ENCODE measurements around the gene OR8H2. TPM values are rescaled to one million over a fixed set of nuclear protein-coding genes. Genes with fewer than 3 reads are reported as not detected.
A peak's percentile ranks its signal among the peaks of the same experiment; 100 is the strongest.
"Not testable (repeated sequence)": the region's sequence is repeated elsewhere in the genome, so short reads cannot be mapped to it uniquely, and the experiment has no call there.

The OR8H2 gene
- polyA plus RNA-seq, result not detected
- long read RNA-seq, donor 1, result 0 reads
- long read RNA-seq, donor 2, result 0 reads
- long read RNA-seq, donor 3, result 0 reads
- long read RNA-seq, donor 4, result 0 reads
- long read RNA-seq, donor 5, result 0 reads
- long read RNA-seq, donor 6, result 0 reads
- long read RNA-seq, donor 7, result 0 reads
- long read RNA-seq, donor 8, result 0 reads
- long read RNA-seq, donor 9, result 0 reads
- long read RNA-seq, donor 10, result 0 reads
- long read RNA-seq, donor 11, result 0 reads

- Histone ChIP-seq H3K4me1 (ENCODE audit: control insufficient read depth, insufficient read depth, low read length) (no peaks in the 10 kb centered on the region), H3K36me3 (ENCODE audit: control insufficient read depth, insufficient read depth, low read length) (no peaks in the 10 kb centered on the region), H3K27ac (ENCODE audit: low read length) (no peak within 1 kb of the TSS), H3K27me3 (ENCODE audit: control insufficient read depth, insufficient read depth, low read length) (no peaks in the 10 kb centered on the region), H3K4me3 (ENCODE audit: low read length) (no peak within 1 kb of the TSS), H3K9me3 (ENCODE audit: control insufficient read depth, low read depth, low read length) (no peaks in the 10 kb centered on the region)
- DNase-seq, result no peak
Measured at GRCh38 chr11:56103210-56103737, at the start of gene OR8H2. Gene OR8H2, plus strand, starts transcription at chr11:56103687. Its CDS starts 1,356 bp downstream, at chr11:56105043.

- not testable (repeated sequence) for DNase-seq; H3K4me1 ChIP-seq (ENCODE audit: control insufficient read depth, insufficient read depth, low read length); H3K27ac ChIP-seq (ENCODE audit: low read length); H3K4me3 ChIP-seq (ENCODE audit: low read length); H3K27me3 ChIP-seq (ENCODE audit: control insufficient read depth, insufficient read depth, low read length); H3K9me3 ChIP-seq (ENCODE audit: control insufficient read depth, low read depth, low read length); H3K36me3 ChIP-seq (ENCODE audit: control insufficient read depth, insufficient read depth, low read length)
- WGBS (ENCODE audit: insufficient coverage, low lambda C conversion rate), result no CpG with 5 or more reads among the region's 4 CpGs
Measured at GRCh38 chr11:56056366-56056765, 47.1 kb upstream of the OR8H2 start.

DNA sequence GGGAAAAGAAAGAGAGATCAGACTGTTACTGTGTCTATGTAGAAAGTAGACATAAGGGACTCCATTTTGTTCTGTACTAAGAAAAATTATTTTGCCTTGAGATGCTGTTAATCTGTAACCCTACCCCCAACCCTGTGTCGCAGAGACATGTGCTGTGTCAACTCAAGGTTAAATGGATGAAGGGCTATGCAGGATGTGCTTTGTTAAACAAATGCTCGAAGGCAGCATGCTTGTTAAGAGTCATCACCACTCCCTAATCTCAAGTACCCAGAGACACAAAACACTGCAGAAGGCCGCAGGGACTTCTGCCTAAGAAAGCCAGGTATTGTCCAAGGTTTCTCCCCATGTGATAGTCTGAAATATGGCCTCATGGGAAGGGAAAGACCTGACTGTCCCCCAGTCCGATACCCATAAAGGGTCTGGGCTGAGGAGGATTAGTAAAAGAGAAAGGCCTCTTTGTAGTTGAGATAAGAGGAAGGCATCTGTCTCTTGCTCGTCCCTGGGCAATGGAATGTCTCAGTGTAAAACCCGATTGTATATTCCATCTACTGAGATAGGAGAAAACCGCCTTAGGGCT lies 45.7 kb upstream of the OR8H2 start:
- not testable (repeated sequence) for H3K9me3 ChIP-seq (ENCODE audit: control insufficient read depth, low read depth, low read length); H3K4me3 ChIP-seq (ENCODE audit: low read length); H3K36me3 ChIP-seq (ENCODE audit: control insufficient read depth, insufficient read depth, low read length); H3K4me1 ChIP-seq (ENCODE audit: control insufficient read depth, insufficient read depth, low read length); DNase-seq; H3K27ac ChIP-seq (ENCODE audit: low read length); H3K27me3 ChIP-seq (ENCODE audit: control insufficient read depth, insufficient read depth, low read length)
- no CpG with 5 or more reads among the region's 7 CpGs for WGBS (ENCODE audit: insufficient coverage, low lambda C conversion rate)

DNA sequence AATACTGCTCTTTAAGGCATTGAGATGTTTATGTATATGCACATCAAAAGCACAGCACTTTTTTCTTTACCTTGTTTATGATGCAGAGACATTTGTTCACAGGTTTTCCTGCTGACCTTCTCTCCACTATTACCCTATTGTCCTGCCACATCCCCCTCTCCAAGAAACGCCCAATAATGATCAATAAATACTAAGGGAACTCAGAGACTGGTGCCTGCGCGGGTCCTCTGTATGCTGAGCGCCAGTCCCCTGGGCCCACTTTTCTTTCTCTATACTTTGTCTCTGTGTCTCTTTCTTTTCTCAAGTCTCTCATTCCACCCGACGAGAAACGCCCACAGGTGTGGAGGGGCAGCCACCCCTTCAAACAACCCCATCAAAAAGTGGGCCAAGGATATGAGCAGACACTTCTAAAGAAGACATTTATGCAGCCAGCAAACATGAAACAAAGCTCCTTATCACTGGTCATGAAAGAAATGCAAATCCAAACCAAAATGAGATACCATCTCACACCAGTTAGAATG lies 45.2 kb upstream of the OR8H2 start:
- WGBS (ENCODE audit: insufficient coverage, low lambda C conversion rate), result no CpG with 5 or more reads among the region's 7 CpGs
- not testable (repeated sequence) for H3K36me3 ChIP-seq (ENCODE audit: control insufficient read depth, insufficient read depth, low read length); H3K9me3 ChIP-seq (ENCODE audit: control insufficient read depth, low read depth, low read length); H3K27ac ChIP-seq (ENCODE audit: low read length); H3K4me3 ChIP-seq (ENCODE audit: low read length); H3K27me3 ChIP-seq (ENCODE audit: control insufficient read depth, insufficient read depth, low read length); H3K4me1 ChIP-seq (ENCODE audit: control insufficient read depth, insufficient read depth, low read length); DNase-seq

DNA sequence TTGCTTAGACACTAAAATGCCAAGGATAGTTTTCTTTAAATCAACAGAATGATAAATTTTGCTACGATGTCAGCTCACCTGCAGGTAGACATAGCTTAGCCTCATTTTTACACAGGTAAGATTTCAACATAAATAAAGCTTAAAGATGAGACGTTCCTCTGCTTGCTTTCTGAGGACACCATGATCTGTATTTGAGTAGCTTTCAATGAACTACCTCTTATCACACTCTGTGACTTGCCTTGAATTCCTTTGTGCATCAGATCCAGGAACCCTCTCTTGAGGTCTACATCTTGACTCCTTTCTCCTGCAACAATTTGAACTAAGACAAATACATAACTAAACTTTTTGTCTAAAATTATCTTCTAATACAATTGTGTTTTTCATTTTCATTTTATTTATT lies 36.5 kb upstream of the OR8H2 start:
- H3K36me3 ChIP-seq (ENCODE audit: control insufficient read depth, insufficient read depth, low read length), result no peaks in the 10 kb centered on the region
- no peak overlapping the region for H3K4me3 ChIP-seq (ENCODE audit: low read length)
- no CpG with 5 or more reads among the region's 2 CpGs for WGBS (ENCODE audit: insufficient coverage, low lambda C conversion rate)
- H3K27ac ChIP-seq (ENCODE audit: low read length), result no peak overlapping the region
- no peaks in the 10 kb centered on the region for H3K4me1 ChIP-seq (ENCODE audit: control insufficient read depth, insufficient read depth, low read length)
- peak in 1 of 2 donors; percentile 43 for DNase-seq
- no peaks in the 10 kb centered on the region for H3K27me3 ChIP-seq (ENCODE audit: control insufficient read depth, insufficient read depth, low read length)
- no peaks in the 10 kb centered on the region for H3K9me3 ChIP-seq (ENCODE audit: control insufficient read depth, low read depth, low read length)

GRCh38 chr11:56089697-56090096 lies 13.8 kb upstream of the OR8H2 start:
- 100% methylated on average over 2 of the region's 3 CpGs for WGBS (ENCODE audit: insufficient coverage, low lambda C conversion rate)
- H3K9me3 ChIP-seq (ENCODE audit: control insufficient read depth, low read depth, low read length), result no peaks in the 10 kb centered on the region
- H3K36me3 ChIP-seq (ENCODE audit: control insufficient read depth, insufficient read depth, low read length), result no peaks in the 10 kb centered on the region
- no peak overlapping the region for H3K27ac ChIP-seq (ENCODE audit: low read length)
- no peak for DNase-seq
- H3K4me3 ChIP-seq (ENCODE audit: low read length), result no peak overlapping the region
- H3K27me3 ChIP-seq (ENCODE audit: control insufficient read depth, insufficient read depth, low read length), result no peaks in the 10 kb centered on the region
- H3K4me1 ChIP-seq (ENCODE audit: control insufficient read depth, insufficient read depth, low read length), result no peaks in the 10 kb centered on the region

- H3K9me3 ChIP-seq (ENCODE audit: control insufficient read depth, low read depth, low read length), result no peaks in the 10 kb centered on the region
- no peaks in the 10 kb centered on the region for H3K27me3 ChIP-seq (ENCODE audit: control insufficient read depth, insufficient read depth, low read length)
- DNase-seq, result no peak
- no peak within 1 kb of the TSS for H3K27ac ChIP-seq (ENCODE audit: low read length)
- no peak within 1 kb of the TSS for H3K4me3 ChIP-seq (ENCODE audit: low read length)
- no peaks in the 10 kb centered on the region for H3K36me3 ChIP-seq (ENCODE audit: control insufficient read depth, insufficient read depth, low read length)
- 43% methylated on average over 2 of the region's 3 CpGs for WGBS (ENCODE audit: insufficient coverage, low lambda C conversion rate)
- H3K4me1 ChIP-seq (ENCODE audit: control insufficient read depth, insufficient read depth, low read length), result no peaks in the 10 kb centered on the region
Measured at GRCh38 chr11:56093008-56093407, 10.5 kb upstream of the OR8H2 start, which contains the start of gene OR8I2. Gene OR8I2, plus strand, starts transcription at chr11:56093308. Its CDS starts 0 bp downstream, at chr11:56093308.

- H3K9me3 ChIP-seq (ENCODE audit: control insufficient read depth, low read depth, low read length), result no peaks in the 10 kb centered on the region
- H3K4me3 ChIP-seq (ENCODE audit: low read length), result no peak within 1 kb of the TSS
- no CpG with 5 or more reads among the region's 6 CpGs for WGBS (ENCODE audit: insufficient coverage, low lambda C conversion rate)
- no peak within 1 kb of the TSS for H3K27ac ChIP-seq (ENCODE audit: low read length)
- no peaks in the 10 kb centered on the region for H3K36me3 ChIP-seq (ENCODE audit: control insufficient read depth, insufficient read depth, low read length)
- H3K4me1 ChIP-seq (ENCODE audit: control insufficient read depth, insufficient read depth, low read length), result no peaks in the 10 kb centered on the region
- DNase-seq, result no peak
- H3K27me3 ChIP-seq (ENCODE audit: control insufficient read depth, insufficient read depth, low read length), result no peaks in the 10 kb centered on the region
Measured at GRCh38 chr11:56122073-56122472, 18.6 kb downstream of the OR8H2 start, which contains the start of gene OR8H3. Gene OR8H3, plus strand, starts transcription at chr11:56122373. Its CDS starts 0 bp downstream, at chr11:56122373.

DNA sequence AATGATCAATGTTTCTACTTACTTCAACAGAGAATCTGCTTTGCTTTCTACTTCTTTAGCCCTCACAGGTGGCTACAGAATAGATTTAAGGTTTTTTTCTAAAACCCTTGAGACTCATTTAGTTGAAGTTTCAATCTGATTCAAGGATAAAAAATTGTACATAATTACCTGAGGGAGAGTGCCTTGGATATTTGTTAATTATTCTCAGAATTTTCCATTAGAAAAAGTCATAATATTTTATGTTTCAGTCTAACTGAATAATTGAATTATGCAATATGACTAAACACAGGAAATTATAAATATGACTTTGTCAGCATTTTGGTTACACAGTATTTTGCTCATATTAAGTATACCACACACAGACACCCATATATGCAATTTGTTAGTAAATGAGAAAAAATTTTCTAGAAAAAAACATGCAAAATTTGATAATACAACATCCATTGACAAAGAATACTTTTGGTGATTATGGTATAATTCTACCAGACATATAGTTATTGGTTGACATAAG lies 36.7 kb downstream of the OR8H2 start, which contains the start of gene OR8J3:
OR8J3 (minus strand) TSS at position 51 of the 511 bp plus-strand sequence. CDS start 2,483 bp downstream, outside the sequence.
- H3K4me1 ChIP-seq (ENCODE audit: control insufficient read depth, insufficient read depth, low read length), result no peaks in the 10 kb centered on the region
- H3K36me3 ChIP-seq (ENCODE audit: control insufficient read depth, insufficient read depth, low read length), result no peaks in the 10 kb centered on the region
- no peak within 1 kb of the TSS for H3K4me3 ChIP-seq (ENCODE audit: low read length)
- peaks cover 3% of the 10 kb centered on the region for H3K9me3 ChIP-seq (ENCODE audit: control insufficient read depth, low read depth, low read length)
- H3K27ac ChIP-seq (ENCODE audit: low read length), result no peak within 1 kb of the TSS
- no peak for DNase-seq
- no peaks in the 10 kb centered on the region for H3K27me3 ChIP-seq (ENCODE audit: control insufficient read depth, insufficient read depth, low read length)

GRCh38 chr11:56143681-56144080 lies 40.2 kb downstream of the OR8H2 start:
- not testable (repeated sequence) for H3K4me3 ChIP-seq (ENCODE audit: low read length); H3K36me3 ChIP-seq (ENCODE audit: control insufficient read depth, insufficient read depth, low read length); H3K27ac ChIP-seq (ENCODE audit: low read length); H3K4me1 ChIP-seq (ENCODE audit: control insufficient read depth, insufficient read depth, low read length); DNase-seq; H3K9me3 ChIP-seq (ENCODE audit: control insufficient read depth, low read depth, low read length); H3K27me3 ChIP-seq (ENCODE audit: control insufficient read depth, insufficient read depth, low read length)
- no CpG with 5 or more reads among the region's 30 CpGs for WGBS (ENCODE audit: insufficient coverage, low lambda C conversion rate)
